ENCODE data around the gene TIMP2.

TIMP2 gene

GRCh38 chr17:78831688-78832540 lies 93.3 kb downstream of the TIMP2 start:
- no peak for DNase-seq

- DNase-seq = no peak
These were observed 95.7 kb downstream of the TIMP2 start for GRCh38 chr17:78829477-78829876.

- DNase-seq = no peak
These were observed 96.6 kb downstream of the TIMP2 start for GRCh38 chr17:78828470-78829185.

- DNase-seq = no peak
These were observed 98.2 kb downstream of the TIMP2 start for GRCh38 chr17:78826836-78827509.

- no peak for DNase-seq
These were observed 98.8 kb downstream of the TIMP2 start for GRCh38 chr17:78826421-78826820.

GRCh38 chr17:78825696-78826095 lies 99.5 kb downstream of the TIMP2 start:
- no peak for DNase-seq

GRCh38 chr17:78824240-78824639 lies 100.9 kb downstream of the TIMP2 start:
- DNase-seq = no peak

- DNase-seq = no peak
These were observed 101.7 kb downstream of the TIMP2 start for GRCh38 chr17:78823282-78824046.

GRCh38 chr17:78822552-78822951 lies 102.6 kb downstream of the TIMP2 start:
- DNase-seq = no peak

GRCh38 chr17:78821961-78822360 lies 103.2 kb downstream of the TIMP2 start:
- no peak for DNase-seq

GRCh38 chr17:78820841-78821240 lies 104.3 kb downstream of the TIMP2 start:
- DNase-seq = no peak

- DNase-seq = no peak
These were observed 105.1 kb downstream of the TIMP2 start for GRCh38 chr17:78819806-78820792.

- DNase-seq = no peak
These were observed 105.8 kb downstream of the TIMP2 start for GRCh38 chr17:78819402-78819801.

- DNase-seq = peak; percentile 72
These were observed 106.3 kb downstream of the TIMP2 start for GRCh38 chr17:78818932-78819331.

- DNase-seq = no peak
These were observed 106.9 kb downstream of the TIMP2 start for GRCh38 chr17:78818152-78818846.

GRCh38 chr17:78817123-78817522 lies 108.1 kb downstream of the TIMP2 start:
- peak; percentile 86 for DNase-seq

- no peak for DNase-seq
These were observed 109.5 kb downstream of the TIMP2 start for GRCh38 chr17:78815696-78816095.

- DNase-seq = no peak
These were observed 112.3 kb downstream of the TIMP2 start for GRCh38 chr17:78812855-78813254.

- DNase-seq = no peak
These were observed 117.0 kb downstream of the TIMP2 start for GRCh38 chr17:78808163-78808562.

GRCh38 chr17:78806451-78806850 lies 118.7 kb downstream of the TIMP2 start:
- DNase-seq = peak; percentile 69

- DNase-seq = peak; percentile 72
These were observed 119.9 kb downstream of the TIMP2 start for GRCh38 chr17:78805301-78805700.

All from CD4-positive, alpha-beta T cell treated with Interleukin-10 for 1 hour (primary cell).